WTC11 (cell line): ENCODE results near the gene ECHS1.

Source experiments
- CTCF ChIP-seq: fragments of 200-600 bp; IDR thresholded peaks from 2 replicates; pipeline ENCODE4 v1.8.0; 2022; ENCODE audit warnings: antibody characterized with exemption
- ESRRA ChIP-seq: sonication (generic); formaldehyde crosslinking; IDR thresholded peaks from 2 replicates; pipeline ENCODE4 v1.8.1; 2022; ENCODE audit warnings: mild to moderate bottlenecking, missing genetic modification reagents, borderline replicate concordance
- FOXP1 ChIP-seq: sonication (generic); formaldehyde crosslinking; IDR thresholded peaks from 2 replicates; pipeline ENCODE4 v1.8.0; 2022; ENCODE audit warnings: missing genetic modification reagents, mild to moderate bottlenecking, moderate library complexity, borderline replicate concordance
- NFYB ChIP-seq: sonication (generic); formaldehyde crosslinking; conservative IDR thresholded peaks from 2 replicates; pipeline ENCODE4 v1.8.0; 2022; ENCODE audit warnings: low read depth, missing genetic modification reagents
- NR2C2 ChIP-seq: sonication (generic); formaldehyde crosslinking; IDR thresholded peaks from 2 replicates; pipeline ENCODE4 v1.8.0; 2022; ENCODE audit warnings: mild to moderate bottlenecking, missing genetic modification reagents
- SP1 ChIP-seq: sonication (generic); formaldehyde crosslinking; conservative IDR thresholded peaks from 2 replicates; pipeline ENCODE4 v1.8.1; 2022; ENCODE audit warnings: missing genetic modification reagents
- TCF7 ChIP-seq: sonication (generic); formaldehyde crosslinking; IDR thresholded peaks from 2 replicates; pipeline ENCODE4 v1.8.0; 2022; ENCODE audit warnings: mild to moderate bottlenecking, low read depth, missing genetic modification reagents, moderate library complexity
- TF ChIP-seq, protein P1 (sequence below): sonication (generic); formaldehyde crosslinking; IDR thresholded peaks from 2 replicates; pipeline ENCODE4 v1.8.1; 2022; ENCODE audit warnings: missing genetic modification reagents, borderline replicate concordance
- TF ChIP-seq, protein P2 (sequence below): sonication (generic); formaldehyde crosslinking; IDR thresholded peaks from 2 replicates; pipeline ENCODE4 v1.8.1; 2023; ENCODE audit warnings: mild to moderate bottlenecking, missing genetic modification reagents

GRCh38 chr10:133366130-133366478 lies 7.0 kb downstream of the ECHS1 start:
- TF ChIP-seq, protein P1, sequence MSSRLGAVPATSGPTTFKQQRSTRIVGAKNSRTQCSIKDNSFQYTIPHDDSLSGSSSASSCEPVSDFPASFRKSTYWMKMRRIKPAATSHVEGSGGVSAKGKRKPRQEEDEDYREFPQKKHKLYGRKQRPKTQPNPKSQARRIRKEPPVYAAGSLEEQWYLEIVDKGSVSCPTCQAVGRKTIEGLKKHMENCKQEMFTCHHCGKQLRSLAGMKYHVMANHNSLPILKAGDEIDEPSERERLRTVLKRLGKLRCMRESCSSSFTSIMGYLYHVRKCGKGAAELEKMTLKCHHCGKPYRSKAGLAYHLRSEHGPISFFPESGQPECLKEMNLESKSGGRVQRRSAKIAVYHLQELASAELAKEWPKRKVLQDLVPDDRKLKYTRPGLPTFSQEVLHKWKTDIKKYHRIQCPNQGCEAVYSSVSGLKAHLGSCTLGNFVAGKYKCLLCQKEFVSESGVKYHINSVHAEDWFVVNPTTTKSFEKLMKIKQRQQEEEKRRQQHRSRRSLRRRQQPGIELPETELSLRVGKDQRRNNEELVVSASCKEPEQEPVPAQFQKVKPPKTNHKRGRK: no peak
- TF ChIP-seq CTCF (no peak), ESRRA (CRISPR knock-in tag) (no peak), SP1 (CRISPR knock-in tag) (no peak), NFYB (CRISPR knock-in tag) (no peak), NR2C2 (no peak), FOXP1 (CRISPR knock-in tag) (no peak), TCF7 (CRISPR knock-in tag) (no peak)
- TF ChIP-seq, protein P2, sequence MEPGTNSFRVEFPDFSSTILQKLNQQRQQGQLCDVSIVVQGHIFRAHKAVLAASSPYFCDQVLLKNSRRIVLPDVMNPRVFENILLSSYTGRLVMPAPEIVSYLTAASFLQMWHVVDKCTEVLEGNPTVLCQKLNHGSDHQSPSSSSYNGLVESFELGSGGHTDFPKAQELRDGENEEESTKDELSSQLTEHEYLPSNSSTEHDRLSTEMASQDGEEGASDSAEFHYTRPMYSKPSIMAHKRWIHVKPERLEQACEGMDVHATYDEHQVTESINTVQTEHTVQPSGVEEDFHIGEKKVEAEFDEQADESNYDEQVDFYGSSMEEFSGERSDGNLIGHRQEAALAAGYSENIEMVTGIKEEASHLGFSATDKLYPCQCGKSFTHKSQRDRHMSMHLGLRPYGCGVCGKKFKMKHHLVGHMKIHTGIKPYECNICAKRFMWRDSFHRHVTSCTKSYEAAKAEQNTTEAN: no peak
